Midbrain (tissue), 1 donor: ENCODE data around the gene FSCN2.

Experiments used
- DNase-seq: peaks from one replicate; lab custom pipeline; 2025; lab: John Stamatoyannopoulos, UW

FSCN2 gene

GRCh38 chr17:81558115-81558468 lies 29.9 kb downstream of the FSCN2 start:
- DNase-seq, result no peak

- no peak for DNase-seq
These were observed 31.0 kb downstream of the FSCN2 start for GRCh38 chr17:81558941-81559806.

DNA sequence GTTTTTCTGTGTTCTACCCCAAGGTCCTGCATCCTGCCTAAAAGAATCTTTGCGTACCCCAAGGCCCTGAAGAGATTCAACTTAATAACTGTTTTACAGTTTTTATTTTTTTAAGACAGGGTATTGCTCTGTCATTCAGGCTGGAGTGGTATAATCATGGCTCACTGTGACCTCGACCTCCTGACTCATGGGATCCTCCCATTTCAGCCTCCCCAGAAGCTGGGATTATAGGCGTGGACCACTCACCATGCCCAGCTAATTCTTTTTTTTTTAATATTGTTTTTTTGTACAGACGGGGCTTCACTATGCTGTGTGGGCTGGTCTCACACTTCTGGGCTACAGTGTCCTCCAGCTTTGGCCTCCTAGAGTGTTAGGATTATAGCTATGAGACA lies 33.3 kb downstream of the FSCN2 start:
- DNase-seq, result no peak

GRCh38 chr17:81563861-81564586 lies 35.8 kb downstream of the FSCN2 start:
- no peak for DNase-seq

DNA sequence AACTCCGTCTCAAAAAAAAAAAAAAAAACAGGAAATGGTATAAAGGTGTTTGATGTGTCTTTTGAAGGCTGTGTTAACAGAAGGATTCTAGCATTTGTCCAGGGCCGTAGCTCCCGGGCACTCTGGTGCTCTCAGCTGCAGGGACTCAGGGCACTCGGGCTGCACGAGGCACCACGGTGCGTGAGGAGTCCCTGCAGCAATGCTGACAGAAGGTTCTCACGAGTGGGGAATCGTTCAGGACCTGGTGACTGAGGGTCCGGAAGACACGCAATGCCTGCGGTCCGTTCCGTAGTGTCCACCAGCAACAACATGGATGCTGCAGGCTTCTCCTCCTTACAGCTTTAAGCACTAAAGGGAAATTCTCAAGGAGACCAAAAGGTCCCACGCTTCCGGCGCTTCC lies 36.6 kb downstream of the FSCN2 start:
- DNase-seq, result no peak

DNA sequence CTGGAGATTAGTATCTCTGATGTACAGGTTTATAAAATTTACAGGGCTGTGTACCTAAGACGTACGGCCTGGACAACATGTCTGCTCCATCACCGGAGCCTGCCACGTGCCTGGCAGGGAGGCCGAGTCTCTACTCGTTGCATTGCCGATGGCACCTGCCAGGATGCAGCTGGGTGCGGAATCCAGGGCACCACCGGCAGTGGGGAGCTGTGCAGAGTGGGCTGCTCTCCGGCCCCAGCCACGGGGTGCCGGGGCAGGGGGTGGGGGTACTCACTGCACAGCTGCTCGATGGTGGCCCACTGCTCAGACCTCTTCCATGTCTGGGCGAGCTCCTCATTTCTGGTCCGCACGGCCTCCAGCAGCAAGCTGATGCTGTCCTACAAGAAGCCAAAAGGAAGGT lies 37.1 kb downstream of the FSCN2 start:
- DNase-seq, result no peak

DNA sequence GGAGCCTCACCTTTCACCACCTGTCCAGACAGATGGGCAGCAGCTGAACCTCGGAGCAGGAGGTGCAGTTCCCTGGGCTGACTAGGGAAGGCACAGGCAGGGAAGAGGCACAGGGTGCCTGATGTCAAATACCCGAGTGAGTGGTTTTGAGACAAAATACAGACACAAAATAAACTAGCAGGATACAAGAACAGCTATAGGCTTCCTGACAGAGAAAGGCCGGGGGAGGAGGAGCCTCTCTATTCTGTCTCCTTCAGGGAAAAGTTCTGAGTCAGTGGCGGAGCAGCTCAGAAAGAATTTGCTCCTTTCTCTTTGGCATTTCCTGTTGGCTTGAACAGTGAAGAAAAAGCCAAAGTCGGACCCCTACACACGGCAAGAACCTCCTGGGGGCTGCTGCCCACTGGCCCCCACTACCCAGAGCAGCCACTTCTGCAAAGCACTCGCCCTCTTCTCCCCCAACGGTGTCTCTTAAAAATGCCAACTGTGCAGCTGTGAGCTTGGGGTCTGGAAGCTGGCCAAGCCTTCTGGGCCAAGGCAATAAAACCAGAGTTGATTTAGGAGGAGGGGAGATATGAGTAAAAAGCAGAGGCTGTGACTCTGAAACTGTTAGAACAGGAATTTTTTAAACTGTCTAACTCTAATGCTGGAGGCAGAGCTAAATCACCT lies 38.4 kb downstream of the FSCN2 start:
- no peak for DNase-seq

DNA sequence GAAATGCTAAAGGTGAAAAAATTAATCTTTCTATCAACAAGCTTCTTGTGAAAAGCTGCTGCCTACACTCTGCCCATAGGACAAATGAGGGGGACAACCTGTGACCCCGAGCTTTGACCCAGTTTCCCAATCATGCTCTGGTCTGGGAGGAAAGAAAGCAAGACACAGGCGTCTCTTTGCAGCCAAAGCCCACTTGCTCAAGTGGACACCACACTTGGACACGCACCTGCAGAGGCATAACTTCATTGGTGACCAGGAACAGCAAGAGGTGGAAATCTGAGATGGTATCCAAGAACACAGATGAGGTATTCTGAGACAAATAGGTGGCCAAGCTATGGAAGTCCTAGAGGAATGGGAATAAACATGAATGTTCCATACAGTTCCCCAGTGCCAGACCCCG lies 39.0 kb downstream of the FSCN2 start:
- DNase-seq, result no peak

- no peak for DNase-seq
These were observed 40.2 kb downstream of the FSCN2 start for GRCh38 chr17:81568416-81568815.

DNA sequence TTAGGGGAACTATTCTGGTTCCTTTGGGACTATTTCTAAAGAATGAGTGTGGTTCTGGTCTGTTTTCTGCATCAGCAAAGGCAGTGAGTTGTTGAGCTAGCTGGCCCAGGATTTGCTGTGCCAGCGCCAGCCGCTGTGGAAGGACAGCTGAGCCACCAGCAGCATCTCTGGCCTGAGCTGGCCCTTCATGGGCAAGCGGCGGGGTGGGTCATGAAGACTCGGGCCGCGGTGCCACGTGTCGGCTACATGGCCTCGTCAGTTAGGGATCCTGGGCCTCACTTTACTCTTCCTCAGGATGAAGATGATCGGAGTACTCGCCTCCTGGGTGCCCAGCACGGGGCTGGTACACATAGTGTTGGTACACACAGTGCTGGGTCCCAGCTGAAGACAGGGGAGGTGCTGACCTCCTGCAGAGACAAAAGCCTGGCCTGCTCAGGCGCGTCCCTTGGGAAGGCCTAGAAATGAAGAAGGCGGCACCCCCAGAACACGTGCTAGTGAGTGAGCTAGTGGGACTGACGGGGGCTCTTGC lies 41.9 kb downstream of the FSCN2 start:
- no peak for DNase-seq

DNA sequence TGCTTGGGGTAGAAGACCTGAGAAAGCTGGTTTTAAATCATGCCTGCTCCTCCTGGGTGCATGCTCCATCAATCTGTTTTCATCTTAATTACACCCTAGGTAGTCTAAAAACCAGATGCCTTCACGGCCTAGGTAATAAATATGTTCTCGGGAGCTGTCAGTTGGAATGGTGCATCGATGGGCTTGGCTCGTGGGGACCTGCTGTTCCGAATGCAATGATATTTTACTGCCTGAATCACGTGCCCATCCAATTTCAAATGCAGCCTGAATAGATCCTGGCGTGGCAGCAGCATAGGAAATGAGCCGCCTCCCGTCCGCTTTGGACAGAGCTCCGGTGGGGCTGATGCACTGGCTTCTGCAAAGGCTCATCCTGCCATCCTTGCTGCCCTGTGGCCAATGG lies 42.8 kb downstream of the FSCN2 start:
- DNase-seq, result no peak

DNA sequence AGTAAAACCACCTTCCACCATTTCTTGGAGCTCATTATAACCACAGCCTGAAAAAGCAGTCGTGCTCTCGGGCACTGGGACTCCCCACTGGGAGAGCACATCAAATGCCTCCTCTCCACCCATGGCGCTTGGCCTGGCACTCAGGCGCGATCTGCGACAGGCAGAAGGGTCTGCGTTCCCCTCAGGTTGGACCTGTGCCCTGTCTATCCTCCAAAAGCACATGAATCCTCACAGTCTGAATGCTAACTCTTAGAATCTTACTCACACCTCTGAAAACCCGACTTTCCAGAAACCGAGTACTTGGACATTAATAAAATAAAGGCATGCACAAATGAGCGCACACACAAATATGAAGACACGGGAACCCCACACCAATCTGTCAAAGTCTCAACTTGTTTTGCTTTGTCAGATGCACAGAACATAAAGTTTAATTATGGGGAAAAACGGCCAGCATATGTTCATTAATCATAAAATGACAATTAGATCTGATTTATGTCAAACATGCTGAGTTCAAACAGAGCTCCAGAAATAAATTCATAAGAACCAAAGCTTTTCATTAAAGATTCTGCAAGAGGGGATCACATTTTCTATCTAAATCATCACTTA lies 44.5 kb downstream of the FSCN2 start:
- DNase-seq, result no peak

DNA sequence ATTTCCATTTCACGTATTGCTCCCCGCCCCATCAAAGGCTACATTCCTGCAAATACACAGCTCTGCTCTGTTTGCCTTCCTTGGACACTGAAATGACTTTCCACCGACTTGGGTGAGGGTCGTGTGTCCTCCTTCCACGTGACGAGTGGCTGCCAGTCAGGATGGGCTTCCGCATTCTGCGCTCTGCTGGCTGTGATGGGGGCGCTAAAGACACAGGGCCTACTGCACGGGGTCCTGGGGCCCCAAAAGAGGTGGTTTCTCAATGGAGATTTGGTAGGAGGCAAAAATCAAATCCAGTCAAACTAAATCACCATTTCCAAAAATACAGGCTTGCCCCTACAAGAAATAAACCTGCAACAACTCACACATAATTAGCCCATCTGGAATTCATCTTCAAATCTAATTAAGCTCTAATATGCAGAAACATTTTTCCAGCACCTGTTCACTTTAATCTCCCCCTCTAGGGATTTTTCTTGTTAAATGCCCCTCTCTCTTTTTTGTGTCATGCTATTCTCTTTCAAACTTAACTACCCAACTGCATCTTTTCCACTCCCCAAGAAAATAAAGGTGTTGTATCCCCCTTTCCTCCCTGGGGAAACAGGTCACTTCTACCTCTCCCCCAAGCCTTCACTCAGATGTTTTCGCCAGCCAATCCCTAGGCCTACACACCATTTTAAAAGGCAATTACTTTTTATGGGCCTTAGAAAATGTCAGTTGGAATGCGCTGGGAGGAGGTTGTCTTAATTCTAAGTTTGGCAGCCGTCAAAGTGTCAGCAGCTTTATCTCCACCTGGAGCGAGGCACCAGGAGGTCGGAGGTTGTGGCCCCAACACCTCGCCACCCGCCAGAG lies 45.8 kb downstream of the FSCN2 start:
- DNase-seq, result no peak

- DNase-seq, result no peak
These were observed 46.4 kb downstream of the FSCN2 start for GRCh38 chr17:81574643-81574956.

GRCh38 chr17:81575836-81576235 lies 47.7 kb downstream of the FSCN2 start:
- DNase-seq, result no peak

DNA sequence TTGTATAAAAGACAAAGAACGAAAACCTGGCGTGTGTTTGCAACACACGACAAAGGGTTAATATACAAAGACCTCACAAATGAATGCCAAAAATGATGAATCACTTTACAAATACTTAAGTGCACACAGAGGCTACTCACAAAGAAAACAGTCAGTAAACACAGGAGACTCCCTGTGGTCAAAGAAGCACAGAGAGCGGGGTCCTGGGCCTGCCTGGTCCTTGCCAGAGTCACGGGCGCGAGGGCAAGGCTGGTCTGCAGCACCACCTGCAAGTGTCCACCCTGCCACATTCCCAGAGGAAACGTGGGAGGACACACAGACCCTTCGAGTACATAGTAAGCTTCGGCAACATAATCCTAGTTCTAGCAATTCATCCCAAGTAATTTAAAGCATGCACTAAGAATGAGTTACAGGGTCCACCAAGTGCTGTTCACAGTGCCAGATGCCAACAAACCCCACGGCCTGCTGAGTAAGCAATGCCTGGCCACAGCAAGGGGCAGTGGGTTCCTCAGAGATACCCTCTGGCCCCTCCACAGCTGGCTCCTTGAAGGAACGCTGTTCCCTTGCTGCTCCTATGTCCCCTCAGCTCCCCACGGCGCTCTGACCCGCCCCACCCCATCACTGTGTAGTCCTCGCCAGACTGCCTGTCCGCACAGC lies 48.6 kb downstream of the FSCN2 start:
- DNase-seq, result no peak

DNA sequence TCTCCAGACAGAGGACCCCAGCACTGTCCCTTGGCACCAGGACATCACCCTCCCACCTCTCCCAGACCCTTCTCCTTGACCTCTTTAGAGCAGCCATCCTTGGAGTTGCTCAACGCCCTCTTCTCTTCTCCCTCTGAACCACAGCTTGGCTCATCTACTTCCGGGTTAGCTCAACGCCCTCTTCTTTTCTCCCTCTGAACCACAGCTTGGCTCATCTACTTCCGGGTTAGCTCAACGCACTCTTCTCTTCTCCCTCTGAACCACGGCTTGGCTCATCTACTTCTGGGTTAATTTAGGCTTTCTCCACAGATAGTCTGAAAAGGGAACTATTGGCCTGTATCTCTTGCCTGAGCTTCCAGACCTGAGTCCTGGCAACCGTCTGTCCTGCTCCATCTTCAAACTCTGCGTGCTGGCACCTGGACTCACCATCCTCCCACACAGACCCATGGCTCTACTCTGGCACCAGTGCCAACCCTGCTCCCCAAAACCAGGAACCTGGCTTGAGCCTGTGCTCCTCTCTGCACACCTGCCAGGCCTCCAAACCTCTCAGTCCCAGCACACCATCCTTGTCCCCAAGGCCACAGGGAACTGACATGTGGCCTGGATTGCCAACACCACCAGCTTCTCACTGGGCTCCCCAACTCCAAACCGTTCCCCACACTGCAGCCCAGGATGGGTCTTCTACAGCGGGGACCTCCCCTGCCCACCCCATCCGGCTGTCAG lies 49.3 kb downstream of the FSCN2 start:
- DNase-seq, result no peak

DNA sequence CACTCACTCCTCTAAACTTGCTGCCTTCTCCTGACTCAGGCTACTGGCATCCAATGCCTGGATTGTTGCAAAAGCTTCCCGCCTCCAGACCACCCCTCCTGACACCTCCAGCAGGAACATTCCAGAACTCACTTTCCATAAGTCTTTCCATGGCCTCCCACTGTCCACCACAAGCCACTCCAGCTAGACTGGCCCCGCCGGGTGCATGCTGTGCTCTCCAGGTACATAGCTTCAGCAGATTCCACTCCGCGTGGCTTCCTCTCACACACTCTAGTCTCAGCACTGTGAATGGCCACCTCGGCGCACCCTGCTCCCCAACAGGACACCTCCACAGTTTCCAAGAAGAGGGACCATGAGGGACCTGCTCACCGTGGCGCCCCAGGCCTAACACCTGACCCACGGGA lies 49.9 kb downstream of the FSCN2 start:
- DNase-seq, result no peak

DNA sequence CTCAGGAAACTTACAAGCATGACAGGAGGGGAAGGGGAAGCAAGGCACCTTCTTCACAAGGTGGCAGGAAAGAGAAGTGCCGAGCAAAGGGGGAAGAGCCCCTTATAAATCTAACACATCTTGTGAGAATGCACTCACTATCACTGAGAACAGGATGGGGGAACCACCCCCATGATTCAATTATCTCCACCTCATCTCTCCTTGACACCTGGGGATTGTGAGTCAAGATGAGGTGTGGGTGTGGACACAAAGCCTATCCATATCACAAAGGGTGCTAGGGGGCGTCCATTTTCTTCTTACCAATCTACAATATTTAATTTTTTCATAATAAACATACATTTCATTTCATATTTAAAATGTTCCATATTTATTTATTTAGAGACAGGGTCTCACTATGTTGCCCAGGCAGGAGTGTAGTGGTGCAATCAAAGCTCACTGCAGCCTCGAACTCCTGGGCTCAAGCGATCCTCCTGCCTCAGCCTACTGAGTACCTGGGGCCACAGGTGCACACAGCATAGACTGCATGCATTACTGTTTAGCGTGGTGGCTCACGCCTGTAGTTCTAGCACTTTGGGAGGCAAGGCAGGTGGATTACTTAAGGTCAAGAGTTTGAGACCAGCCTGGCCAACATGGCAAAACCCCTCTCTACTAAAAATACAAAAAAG lies 50.5 kb downstream of the FSCN2 start:
- no peak for DNase-seq

DNA sequence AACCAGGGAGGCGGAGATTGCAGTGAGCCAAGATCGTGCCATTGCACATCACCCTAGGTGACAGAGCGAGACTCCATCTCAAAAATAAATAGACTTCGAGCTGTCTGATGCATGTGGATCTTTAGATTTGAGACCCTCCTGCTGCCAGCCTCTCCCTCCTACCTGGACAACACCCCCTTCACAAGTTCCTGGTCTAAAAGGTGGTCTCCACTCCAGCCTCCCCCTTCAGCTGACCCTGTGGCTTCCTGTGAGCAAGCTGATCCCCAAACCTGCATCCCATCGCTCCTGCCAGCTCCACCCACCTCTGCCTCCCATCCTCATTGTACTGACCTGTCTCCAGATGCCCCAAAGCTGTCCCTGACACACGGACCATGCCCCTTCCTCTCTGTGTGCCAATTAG lies 51.1 kb downstream of the FSCN2 start:
- no peak for DNase-seq
